ENCODE measurements around the gene DNAJC3.
"Not testable (repeated sequence)": the region's sequence is repeated elsewhere in the genome, so short reads cannot be mapped to it uniquely, and the experiment has no call there.

The DNAJC3 gene

DNA sequence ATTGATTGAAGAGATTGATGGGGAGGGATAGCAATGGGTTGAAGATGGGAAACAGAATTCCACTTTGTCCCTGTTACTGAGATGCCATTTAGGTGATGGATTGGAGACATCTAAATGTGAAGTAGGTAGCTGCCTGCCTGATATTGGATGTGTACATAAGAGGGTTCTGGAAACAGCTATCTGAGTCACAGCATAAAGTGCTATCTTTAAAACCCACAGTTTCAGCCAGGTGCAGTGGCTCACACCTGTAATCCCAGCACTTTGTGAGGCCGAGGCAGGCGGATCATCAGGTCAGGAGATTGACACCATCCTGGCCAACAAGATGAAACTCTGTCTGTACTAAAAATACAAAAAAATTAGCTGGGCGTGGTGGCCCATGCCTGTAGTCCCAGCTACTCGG lies 72.6 kb downstream of the DNAJC3 start:
- Histone ChIP-seq H3K27ac (peak overlapping the region; percentile 44), H3K36me3 (no peaks in the 10 kb centered on the region), H3K9me3 (no peaks in the 10 kb centered on the region), H3K4me1 (ENCODE audit: control insufficient read depth in 1 of 2, insufficient read depth in 1 of 2, low read depth in 1 of 2, low read length in 1 of 2) (peaks cover 37 to 46% of the 10 kb centered on the region in 2 experiments), H3K4me3 (ENCODE audit: low read depth in 1 of 2, low read length in 1 of 2) (no peak overlapping the region), H3K27me3 (no peaks in the 10 kb centered on the region)
- TF ChIP-seq, protein P1, sequence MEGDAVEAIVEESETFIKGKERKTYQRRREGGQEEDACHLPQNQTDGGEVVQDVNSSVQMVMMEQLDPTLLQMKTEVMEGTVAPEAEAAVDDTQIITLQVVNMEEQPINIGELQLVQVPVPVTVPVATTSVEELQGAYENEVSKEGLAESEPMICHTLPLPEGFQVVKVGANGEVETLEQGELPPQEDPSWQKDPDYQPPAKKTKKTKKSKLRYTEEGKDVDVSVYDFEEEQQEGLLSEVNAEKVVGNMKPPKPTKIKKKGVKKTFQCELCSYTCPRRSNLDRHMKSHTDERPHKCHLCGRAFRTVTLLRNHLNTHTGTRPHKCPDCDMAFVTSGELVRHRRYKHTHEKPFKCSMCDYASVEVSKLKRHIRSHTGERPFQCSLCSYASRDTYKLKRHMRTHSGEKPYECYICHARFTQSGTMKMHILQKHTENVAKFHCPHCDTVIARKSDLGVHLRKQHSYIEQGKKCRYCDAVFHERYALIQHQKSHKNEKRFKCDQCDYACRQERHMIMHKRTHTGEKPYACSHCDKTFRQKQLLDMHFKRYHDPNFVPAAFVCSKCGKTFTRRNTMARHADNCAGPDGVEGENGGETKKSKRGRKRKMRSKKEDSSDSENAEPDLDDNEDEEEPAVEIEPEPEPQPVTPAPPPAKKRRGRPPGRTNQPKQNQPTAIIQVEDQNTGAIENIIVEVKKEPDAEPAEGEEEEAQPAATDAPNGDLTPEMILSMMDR (IDR thresholded peaks at IDR 0.05) = no peak

DNA sequence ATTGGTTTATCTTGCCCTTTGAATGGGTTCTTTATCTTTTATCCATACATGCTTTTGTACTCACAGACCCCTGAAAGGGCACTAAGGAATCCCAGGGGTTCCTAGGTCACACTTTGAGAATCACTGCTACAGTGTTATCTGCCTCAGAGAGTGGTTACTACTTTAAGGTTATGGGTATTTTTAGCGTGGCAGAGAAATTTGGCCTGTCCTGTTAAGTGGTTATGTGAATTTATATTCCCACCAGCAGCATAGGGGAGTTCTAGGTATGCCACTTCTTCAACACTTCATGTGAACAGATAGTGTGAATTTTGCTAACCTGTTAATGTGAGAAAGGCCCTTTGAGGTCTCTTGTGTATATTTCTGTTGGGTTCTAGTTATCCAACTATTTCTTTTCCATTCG lies 75.7 kb downstream of the DNAJC3 start:
- TF ChIP-seq, protein P1 (IDR thresholded peaks at IDR 0.05) = no peak
- peaks cover 33 to 35% of the 10 kb centered on the region in 2 experiments for H3K4me1 ChIP-seq (ENCODE audit: control insufficient read depth in 1 of 2, insufficient read depth in 1 of 2, low read depth in 1 of 2, low read length in 1 of 2)
- H3K27ac ChIP-seq = no peak overlapping the region
- H3K9me3 ChIP-seq = no peaks in the 10 kb centered on the region
- H3K4me3 ChIP-seq (ENCODE audit: low read depth in 1 of 2, low read length in 1 of 2) = no peak overlapping the region
- no peaks in the 10 kb centered on the region for H3K27me3 ChIP-seq
- H3K36me3 ChIP-seq = peaks cover 1% of the 10 kb centered on the region

DNA sequence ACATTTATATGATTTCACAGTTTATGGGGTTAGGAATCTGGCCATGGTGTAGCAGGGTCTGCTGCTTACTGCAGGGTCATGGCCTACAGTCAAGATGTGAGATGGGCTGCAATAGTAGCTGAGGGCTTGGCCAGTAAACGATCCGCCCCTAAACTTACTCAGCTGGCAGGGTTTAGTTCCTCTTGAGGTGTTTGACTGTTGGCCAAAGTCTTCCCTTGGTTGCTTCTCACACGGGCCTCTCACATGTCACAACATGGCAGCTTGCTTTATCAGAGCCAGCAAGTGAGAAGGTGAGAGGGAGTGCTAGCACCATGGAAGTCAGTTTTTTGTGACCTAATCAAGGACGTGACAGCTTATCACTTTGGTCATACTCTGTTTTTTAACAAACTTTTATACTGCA lies 77.1 kb downstream of the DNAJC3 start:
- H3K27me3 ChIP-seq = no peaks in the 10 kb centered on the region
- peaks cover 10% of the 10 kb centered on the region for H3K36me3 ChIP-seq
- H3K4me1 ChIP-seq (ENCODE audit: control insufficient read depth in 1 of 2, insufficient read depth in 1 of 2, low read depth in 1 of 2, low read length in 1 of 2) = peaks cover 22 to 24% of the 10 kb centered on the region in 2 experiments
- H3K9me3 ChIP-seq = no peaks in the 10 kb centered on the region
- no peak overlapping the region for H3K4me3 ChIP-seq (ENCODE audit: low read depth in 1 of 2, low read length in 1 of 2)
- TF ChIP-seq, protein P1 (IDR thresholded peaks at IDR 0.05) = no peak
- H3K27ac ChIP-seq = peak overlapping the region; percentile 60

DNA sequence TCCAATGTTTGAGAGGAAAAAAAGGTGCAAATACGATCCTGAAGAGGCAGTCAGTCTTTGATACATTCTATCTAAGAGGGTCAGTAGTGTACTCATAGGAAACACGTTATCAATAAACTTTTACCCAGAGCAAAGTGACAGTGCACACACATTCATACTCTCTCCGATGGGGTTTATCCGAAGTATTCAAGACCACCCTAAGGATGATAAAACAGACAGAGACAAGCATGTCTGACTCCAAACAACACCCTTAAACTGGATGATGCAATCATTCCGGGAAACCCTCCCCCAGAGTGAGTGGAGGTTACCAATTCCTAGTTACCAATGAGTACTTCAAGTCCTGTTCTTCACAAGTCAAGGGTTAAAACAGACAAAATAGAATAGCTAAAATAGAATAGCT lies 79.1 kb downstream of the DNAJC3 start:
- H3K4me3 ChIP-seq (ENCODE audit: low read depth in 1 of 2, low read length in 1 of 2) = no peak overlapping the region
- H3K27me3 ChIP-seq = no peaks in the 10 kb centered on the region
- peak overlapping the region; percentile 26 for H3K27ac ChIP-seq
- TF ChIP-seq, protein P1 (IDR thresholded peaks at IDR 0.05) = no peak
- peaks cover 25% of the 10 kb centered on the region for H3K36me3 ChIP-seq
- H3K4me1 ChIP-seq (ENCODE audit: control insufficient read depth in 1 of 2, insufficient read depth in 1 of 2, low read depth in 1 of 2, low read length in 1 of 2) = peaks cover 14 to 19% of the 10 kb centered on the region in 2 experiments
- no peaks in the 10 kb centered on the region for H3K9me3 ChIP-seq

DNA sequence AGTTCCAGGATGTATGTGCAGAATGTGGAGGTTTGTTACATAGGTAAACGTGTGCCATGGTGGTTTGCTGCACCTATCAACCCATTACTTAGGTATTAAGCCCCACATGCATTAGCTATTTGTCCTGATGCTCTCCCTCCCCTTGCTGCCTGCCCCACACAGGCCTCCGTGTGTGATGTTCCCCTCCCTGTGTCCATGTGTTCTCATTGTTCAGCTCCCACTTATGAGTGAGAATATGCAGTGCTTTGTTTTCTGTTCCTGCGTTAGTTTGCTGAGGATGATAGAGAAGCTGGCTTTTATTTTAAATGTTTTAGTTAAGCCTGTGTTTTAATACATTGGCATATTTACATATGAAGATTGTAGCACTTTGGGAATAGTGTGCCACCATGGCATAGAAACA lies 85.7 kb downstream of the DNAJC3 start:
- H3K36me3 ChIP-seq = peaks cover 74% of the 10 kb centered on the region
- not testable (repeated sequence) for H3K27ac ChIP-seq; H3K4me3 ChIP-seq (ENCODE audit: low read depth in 1 of 2, low read length in 1 of 2); H3K9me3 ChIP-seq; H3K27me3 ChIP-seq; H3K4me1 ChIP-seq (ENCODE audit: control insufficient read depth in 1 of 2, insufficient read depth in 1 of 2, low read depth in 1 of 2, low read length in 1 of 2)

DNA sequence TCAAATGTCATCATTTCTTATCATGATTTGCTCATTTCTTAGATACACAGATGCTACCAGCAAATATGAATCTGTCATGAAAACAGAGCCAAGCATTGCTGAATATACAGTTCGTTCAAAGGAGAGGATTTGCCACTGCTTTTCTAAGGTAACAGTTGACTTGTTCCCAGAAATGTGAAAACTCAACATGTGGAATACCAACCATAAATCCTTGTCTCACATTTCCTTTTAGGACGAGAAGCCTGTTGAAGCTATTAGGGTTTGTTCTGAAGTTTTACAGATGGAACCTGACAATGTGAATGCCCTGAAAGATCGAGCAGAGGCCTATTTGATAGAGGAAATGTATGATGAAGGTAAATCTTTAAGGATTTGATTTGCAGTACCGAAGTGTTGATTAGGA lies 86.7 kb downstream of the DNAJC3 start:
- Histone ChIP-seq H3K36me3 (peaks cover 73% of the 10 kb centered on the region), H3K27ac (no peak overlapping the region), H3K4me3 (ENCODE audit: low read depth in 1 of 2, low read length in 1 of 2) (no peak overlapping the region), H3K9me3 (no peaks in the 10 kb centered on the region), H3K27me3 (no peaks in the 10 kb centered on the region), H3K4me1 (ENCODE audit: control insufficient read depth in 1 of 2, insufficient read depth in 1 of 2, low read depth in 1 of 2, low read length in 1 of 2) (no peaks in the 10 kb centered on the region)
- TF ChIP-seq, protein P1 (IDR thresholded peaks at IDR 0.05) = no peak
